ENCODE results near the gene ZFAND2B.

DNA sequence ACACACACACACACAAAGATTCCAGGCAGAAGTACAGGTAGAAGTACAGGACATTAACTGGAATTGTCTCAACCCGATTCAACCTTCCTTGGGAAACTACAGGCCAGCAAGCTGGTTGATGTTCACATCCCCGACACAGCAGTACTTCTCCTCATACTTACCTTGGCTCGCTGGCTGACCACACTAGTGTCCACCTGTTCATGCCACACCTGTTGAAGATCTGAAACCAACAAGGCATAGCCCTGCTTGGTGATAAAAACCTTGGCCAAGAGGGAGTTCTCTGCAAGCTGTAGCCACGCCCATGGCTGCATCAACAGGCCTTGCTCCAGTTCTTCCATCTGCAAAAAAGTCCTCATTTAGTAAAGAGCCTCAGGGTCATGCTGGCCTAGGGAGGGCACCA, 48.6 kb upstream of the ZFAND2B start:
- TF ChIP-seq POLR2A (IDR thresholded peaks at IDR 0.05; ENCODE audit: low read depth, low read length) = no peak
- no peak for TF ChIP-seq POLR2AphosphoS5 (IDR thresholded peaks at IDR 0.05; ENCODE audit: low read depth, low read length)
- TF ChIP-seq TAF1 (IDR thresholded peaks at IDR 0.05; ENCODE audit: low read depth, low read length) = no peak
- no peak for TF ChIP-seq PAX5 (IDR thresholded peaks at IDR 0.05; ENCODE audit: insufficient read depth, low read length, severe bottlenecking)
- no peak for TF ChIP-seq POU2F2 (IDR thresholded peaks at IDR 0.05; ENCODE audit: low read depth, low read length)
- TF ChIP-seq SPI1 (IDR thresholded peaks at IDR 0.05; ENCODE audit: low read depth, low read length) = no peak
